NB4 (cell line): ENCODE data around the gene IDS.
"Not testable (repeated sequence)": the region's sequence is repeated elsewhere in the genome, so short reads cannot be mapped to it uniquely, and the experiment has no call there.

Experiments
- POLR2A ChIP-seq: IDR thresholded peaks from 2 replicates; pipeline ENCODE4 v1.6.1; 2011; ENCODE audit warnings: mild to moderate bottlenecking; ENCODE audit not compliant: insufficient read length; ENCODE audit errors: extremely low read depth
- TF ChIP-seq, protein P1 (sequence below): IDR thresholded peaks from one replicate; pipeline ENCODE4 v1.5.1; 2012; ENCODE audit warnings: low read depth, low read length

DNA sequence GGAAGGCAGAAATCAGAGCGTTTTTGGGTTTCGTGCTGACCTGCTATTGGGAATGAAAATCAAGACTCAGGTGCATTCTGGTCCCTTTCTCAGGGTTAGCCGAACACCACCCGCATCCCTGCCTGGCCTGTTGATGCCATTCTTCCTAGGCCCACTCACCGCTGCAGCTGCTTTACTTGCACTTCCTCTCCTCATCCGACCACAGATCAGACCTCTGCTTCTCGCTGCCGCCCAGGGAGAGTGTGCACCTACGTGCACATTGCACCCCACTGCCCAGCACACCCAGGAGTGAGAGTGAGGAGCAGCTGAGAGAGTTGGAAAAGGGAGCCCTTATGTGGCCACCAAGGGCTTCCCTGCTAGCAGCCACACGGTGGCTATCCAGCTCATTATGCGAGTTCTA lies 32.4 kb upstream of the IDS start:
- TF ChIP-seq, protein P1, sequence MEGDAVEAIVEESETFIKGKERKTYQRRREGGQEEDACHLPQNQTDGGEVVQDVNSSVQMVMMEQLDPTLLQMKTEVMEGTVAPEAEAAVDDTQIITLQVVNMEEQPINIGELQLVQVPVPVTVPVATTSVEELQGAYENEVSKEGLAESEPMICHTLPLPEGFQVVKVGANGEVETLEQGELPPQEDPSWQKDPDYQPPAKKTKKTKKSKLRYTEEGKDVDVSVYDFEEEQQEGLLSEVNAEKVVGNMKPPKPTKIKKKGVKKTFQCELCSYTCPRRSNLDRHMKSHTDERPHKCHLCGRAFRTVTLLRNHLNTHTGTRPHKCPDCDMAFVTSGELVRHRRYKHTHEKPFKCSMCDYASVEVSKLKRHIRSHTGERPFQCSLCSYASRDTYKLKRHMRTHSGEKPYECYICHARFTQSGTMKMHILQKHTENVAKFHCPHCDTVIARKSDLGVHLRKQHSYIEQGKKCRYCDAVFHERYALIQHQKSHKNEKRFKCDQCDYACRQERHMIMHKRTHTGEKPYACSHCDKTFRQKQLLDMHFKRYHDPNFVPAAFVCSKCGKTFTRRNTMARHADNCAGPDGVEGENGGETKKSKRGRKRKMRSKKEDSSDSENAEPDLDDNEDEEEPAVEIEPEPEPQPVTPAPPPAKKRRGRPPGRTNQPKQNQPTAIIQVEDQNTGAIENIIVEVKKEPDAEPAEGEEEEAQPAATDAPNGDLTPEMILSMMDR = not testable (repeated sequence)
- not testable (repeated sequence) for TF ChIP-seq POLR2A
